Panc1 (cell line): ENCODE measurements around the gene CCDC127.
"Not testable (repeated sequence)": the region's sequence is repeated elsewhere in the genome, so short reads cannot be mapped to it uniquely, and the experiment has no call there.

Experiments
- CTCF ChIP-seq: fragments of 450-650 bp; IDR thresholded peaks from 2 replicates; pipeline ENCODE4 v1.5.1; 2017; ENCODE audit warnings: mild to moderate bottlenecking
- TCF7L2 ChIP-seq: IDR thresholded peaks from 2 replicates; pipeline ENCODE4 v1.6.1; 2011; ENCODE audit warnings: mild to moderate bottlenecking, low read depth, low read length, inconsistent platforms

GRCh38 chr5:251016-251415, 33.1 kb upstream of the CCDC127 start:
- TF ChIP-seq TCF7L2, CTCF: not testable (repeated sequence)
